Measurements from ENCODE around the gene MTF1.

- TF ChIP-seq EZH2 (IDR thresholded peaks at IDR 0.05; ENCODE audit: low read depth) (no peak), CTCF (conservative IDR thresholded peaks at IDR 0.05) (no peak)
Observed at GRCh38 chr1:37765916-37766664, 93.3 kb downstream of the MTF1 start.

Data from PC-9 (cell line).